Measurements from ENCODE around the gene PPP2R3C. TPM values are rescaled to one million over a fixed set of nuclear protein-coding genes. Genes with fewer than 3 reads are reported as not detected.
A peak's percentile ranks its signal among the peaks of the same experiment; 100 is the strongest.

PPP2R3C gene
- total and polyA plus RNA-seq, 2 of the 13 experiments (the other 11 are each of a cell fraction or from before 2014, with no cell fraction given) = 63.4 to 102 TPM

GRCh38 chr14:35121887-35122695 lies at the start of gene PPP2R3C, which contains the start of gene PRORP (continued):
- TF ChIP-seq ZNF687 (CRISPR knock-in tag; IDR thresholded peaks at IDR 0.05) (peak; percentile 99), MYPOP (CRISPR knock-in tag; IDR thresholded peaks at IDR 0.05) (peak; percentile 95; the same call in 1 of the 2 replicates), ZC3H13 (CRISPR knock-in tag; IDR thresholded peaks at IDR 0.05) (peak; percentile 88), ARID3A (IDR thresholded peaks at IDR 0.05; ENCODE audit: low read depth, low read length) (no peak; the same call in none of the 2 replicates), PRPF4 (IDR thresholded peaks at IDR 0.05; ENCODE audit: low read depth, low read length, poor library complexity, severe bottlenecking) (no peak), HNRNPH1 (optimal IDR thresholded peaks at IDR 0.05; ENCODE audit: low read depth, low read length) (peak; percentile 60), ZNF761 (CRISPR knock-in tag; conservative IDR thresholded peaks at IDR 0.05) (peak; percentile 99), SNAPC5 (CRISPR knock-in tag; IDR thresholded peaks at IDR 0.05; ENCODE audit: borderline replicate concordance) (peak; percentile 52; the same call in 1 of the 2 replicates), FOXO4 (CRISPR knock-in tag; conservative IDR thresholded peaks at IDR 0.05) (peak; percentile 99; the same call in 1 of the 2 replicates), ZNF350 (CRISPR knock-in tag; IDR thresholded peaks at IDR 0.05; ENCODE audit: borderline replicate concordance, low read depth) (peak; percentile 100), ZBTB39 (CRISPR knock-in tag; IDR thresholded peaks at IDR 0.05) (peak; percentile 78; the same call in 1 of the 2 replicates), ZNF749 (CRISPR knock-in tag; IDR thresholded peaks at IDR 0.05; ENCODE audit: borderline replicate concordance) (peak; percentile 98)
